Loucy (cell line): ENCODE results near the gene URI1.
A peak's percentile ranks its signal among the peaks of the same experiment; 100 is the strongest.

Experiments
- H2AFZ ChIP-seq: fragments of 200-600 bp; sonication (generic); 2 replicates; pipeline ENCODE4 v1.6.0; 2016; ENCODE audit warnings: antibody characterized with exemption, mild to moderate bottlenecking, low read length, moderate library complexity
- H3F3A ChIP-seq: fragments of 200-600 bp; 2 replicates; pipeline ENCODE4 v1.6.0; 2016; ENCODE audit warnings: antibody characterized with exemption, low read depth, mild to moderate bottlenecking
- H3K27me3 ChIP-seq: fragments of 200-600 bp; sonication (generic); 2 replicates; pipeline ENCODE4 v1.6.1; 2014; ENCODE audit warnings: low read length, mild to moderate bottlenecking; ENCODE audit not compliant: insufficient read depth, poor library complexity, severe bottlenecking
- H3K36me3 ChIP-seq: fragments of 200-600 bp; sonication (generic); 2 replicates; pipeline ENCODE4 v1.6.1; 2016; ENCODE audit warnings: low read length; ENCODE audit not compliant: insufficient read depth
- H3K4me1 ChIP-seq: fragments of 200-600 bp; sonication (generic); 2 replicates; pipeline ENCODE4 v1.5.1; 2014; ENCODE audit warnings: low read length, mild to moderate bottlenecking; ENCODE audit not compliant: insufficient read depth, poor library complexity, severe bottlenecking
- H3K4me2 ChIP-seq: fragments of 200-600 bp; sonication (generic); 2 replicates; pipeline ENCODE4 v1.6.0; 2014; ENCODE audit warnings: antibody characterized with exemption, low read length, low read depth, mild to moderate bottlenecking; ENCODE audit not compliant: poor library complexity, severe bottlenecking
- H3K4me3 ChIP-seq: fragments of 200-600 bp; sonication (generic); 2 replicates; pipeline ENCODE4 v1.5.1; 2014; ENCODE audit warnings: low read length, mild to moderate bottlenecking, mixed read lengths; ENCODE audit not compliant: poor library complexity, severe bottlenecking
- H3K79me2 ChIP-seq: fragments of 200-600 bp; sonication (generic); 2 replicates; pipeline ENCODE4 v1.6.1; 2014; ENCODE audit warnings: low read length; ENCODE audit not compliant: insufficient read depth
- H3K9ac ChIP-seq: fragments of 200-600 bp; sonication (generic); 2 replicates; pipeline ENCODE4 v1.6.0; 2014; ENCODE audit warnings: mild to moderate bottlenecking, low read depth, low read length, moderate library complexity; ENCODE audit not compliant: poor library complexity, severe bottlenecking
- H3K9me2 ChIP-seq: fragments of 200-600 bp; sonication (generic); replicated peaks from 2 replicates; pipeline ENCODE4 v1.6.1; 2016; ENCODE audit warnings: low read depth, low read length, mixed read lengths
- H3K9me3 ChIP-seq: fragments of 200-600 bp; sonication (generic); 2 replicates; pipeline ENCODE4 v1.6.1; 2014; ENCODE audit warnings: mild to moderate bottlenecking, antibody characterized with exemption, low read length, low read depth; ENCODE audit not compliant: insufficient read depth
- H4K20me1 ChIP-seq: fragments of 200-600 bp; sonication (generic); 2 replicates; pipeline ENCODE4 v1.6.0; 2014; ENCODE audit warnings: antibody characterized with exemption, low read length, mild to moderate bottlenecking; ENCODE audit not compliant: insufficient read depth, poor library complexity, severe bottlenecking
- EZH2phosphoT487 ChIP-seq: fragments of 200-600 bp; IDR thresholded peaks from 2 replicates; pipeline ENCODE4 v1.6.1; 2018; ENCODE audit warnings: antibody characterized with exemption, mild to moderate bottlenecking, moderate library complexity, borderline replicate concordance
- TF ChIP-seq, protein P1 (sequence below): fragments of 200-600 bp; sonication (generic); conservative IDR thresholded peaks from 2 replicates; pipeline ENCODE4 v1.5.1; 2014; ENCODE audit warnings: mild to moderate bottlenecking, antibody characterized with exemption, low read length

Gene URI1

DNA sequence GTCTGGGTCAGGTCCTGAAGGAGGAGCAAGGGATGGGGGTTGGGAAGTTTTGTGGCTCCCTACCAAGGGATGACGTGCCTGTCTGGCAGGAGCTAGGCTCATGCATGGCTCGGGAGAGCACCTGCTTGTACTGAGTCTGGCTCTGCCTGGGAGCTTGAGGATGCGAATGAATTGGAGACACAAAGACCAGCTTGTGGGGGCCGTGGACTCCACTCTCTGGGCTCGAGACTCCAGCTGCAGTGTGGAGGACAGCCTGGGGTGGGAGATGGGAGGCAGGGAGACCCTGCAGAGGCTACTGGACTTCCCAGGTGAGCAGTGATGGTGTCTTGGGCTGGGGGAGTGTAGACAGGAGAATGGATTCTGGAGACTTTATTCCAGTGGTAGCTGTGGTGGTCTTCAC, 15.2 kb upstream of the URI1 start:
- no peaks in the 10 kb centered on the region for H3K9me3 ChIP-seq

DNA sequence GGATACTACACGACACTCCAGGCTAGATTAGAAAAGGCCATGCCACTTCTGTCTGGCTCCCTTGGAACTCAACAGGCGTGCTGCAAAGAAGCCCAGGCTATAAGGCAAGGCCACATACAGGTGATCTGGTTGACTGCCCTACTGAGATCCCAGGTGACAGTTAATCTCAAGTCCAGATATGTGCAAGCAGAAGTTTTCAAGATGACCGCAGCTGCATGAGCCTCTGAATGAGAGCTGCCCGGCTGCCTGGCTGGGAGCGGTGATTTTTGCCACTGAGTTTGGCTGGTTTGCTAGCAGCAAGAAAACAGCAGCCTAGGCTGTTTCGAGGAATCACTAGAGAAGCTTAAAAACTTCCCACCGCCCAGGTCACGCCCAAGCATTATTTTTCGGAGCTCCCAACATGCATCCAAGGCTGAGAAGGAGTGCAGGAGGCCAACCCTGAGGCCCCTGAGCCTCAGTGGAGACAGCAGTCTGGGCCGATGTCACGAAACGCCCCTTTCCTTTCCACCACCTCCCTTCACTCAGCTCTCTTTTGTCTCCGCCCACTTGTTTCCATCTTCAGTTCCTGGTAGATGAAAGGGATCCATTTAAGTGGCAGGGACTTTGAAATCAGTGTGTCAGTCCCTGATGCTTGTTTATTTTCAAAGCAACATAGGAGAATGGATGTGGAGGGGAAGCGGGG, 14.0 kb upstream of the URI1 start:
- Histone ChIP-seq H2AFZ (peak overlapping the region; percentile 68), H3K4me1 (peaks cover 18% of the 10 kb centered on the region), H3K9ac (no peak overlapping the region), H4K20me1 (no peaks in the 10 kb centered on the region), H3K27me3 (no peaks in the 10 kb centered on the region), H3K4me3 (no peak overlapping the region), H3F3A (no peaks in the 10 kb centered on the region), H3K9me2 (no peaks in the 10 kb centered on the region), H3K79me2 (no peaks in the 10 kb centered on the region), H3K36me3 (no peaks in the 10 kb centered on the region), H3K4me2 (no peak overlapping the region), H3K9me3 (no peaks in the 10 kb centered on the region)
- TF ChIP-seq EZH2phosphoT487, result no peak
- TF ChIP-seq, protein P1, sequence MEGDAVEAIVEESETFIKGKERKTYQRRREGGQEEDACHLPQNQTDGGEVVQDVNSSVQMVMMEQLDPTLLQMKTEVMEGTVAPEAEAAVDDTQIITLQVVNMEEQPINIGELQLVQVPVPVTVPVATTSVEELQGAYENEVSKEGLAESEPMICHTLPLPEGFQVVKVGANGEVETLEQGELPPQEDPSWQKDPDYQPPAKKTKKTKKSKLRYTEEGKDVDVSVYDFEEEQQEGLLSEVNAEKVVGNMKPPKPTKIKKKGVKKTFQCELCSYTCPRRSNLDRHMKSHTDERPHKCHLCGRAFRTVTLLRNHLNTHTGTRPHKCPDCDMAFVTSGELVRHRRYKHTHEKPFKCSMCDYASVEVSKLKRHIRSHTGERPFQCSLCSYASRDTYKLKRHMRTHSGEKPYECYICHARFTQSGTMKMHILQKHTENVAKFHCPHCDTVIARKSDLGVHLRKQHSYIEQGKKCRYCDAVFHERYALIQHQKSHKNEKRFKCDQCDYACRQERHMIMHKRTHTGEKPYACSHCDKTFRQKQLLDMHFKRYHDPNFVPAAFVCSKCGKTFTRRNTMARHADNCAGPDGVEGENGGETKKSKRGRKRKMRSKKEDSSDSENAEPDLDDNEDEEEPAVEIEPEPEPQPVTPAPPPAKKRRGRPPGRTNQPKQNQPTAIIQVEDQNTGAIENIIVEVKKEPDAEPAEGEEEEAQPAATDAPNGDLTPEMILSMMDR, result no peak

More for the DNA sequence above, 15.2 kb upstream of the URI1 start:
- H3K4me2 ChIP-seq, result no peak overlapping the region
- no peaks in the 10 kb centered on the region for H3F3A ChIP-seq
- no peaks in the 10 kb centered on the region for H3K79me2 ChIP-seq
- no peak overlapping the region for H3K4me3 ChIP-seq
- no peaks in the 10 kb centered on the region for H3K9me2 ChIP-seq
- no peaks in the 10 kb centered on the region for H4K20me1 ChIP-seq
- peaks cover 18% of the 10 kb centered on the region for H3K4me1 ChIP-seq
- TF ChIP-seq EZH2phosphoT487, result no peak
- H2AFZ ChIP-seq, result no peak overlapping the region
- H3K9ac ChIP-seq, result no peak overlapping the region
- no peaks in the 10 kb centered on the region for H3K27me3 ChIP-seq
- H3K36me3 ChIP-seq, result no peaks in the 10 kb centered on the region

DNA sequence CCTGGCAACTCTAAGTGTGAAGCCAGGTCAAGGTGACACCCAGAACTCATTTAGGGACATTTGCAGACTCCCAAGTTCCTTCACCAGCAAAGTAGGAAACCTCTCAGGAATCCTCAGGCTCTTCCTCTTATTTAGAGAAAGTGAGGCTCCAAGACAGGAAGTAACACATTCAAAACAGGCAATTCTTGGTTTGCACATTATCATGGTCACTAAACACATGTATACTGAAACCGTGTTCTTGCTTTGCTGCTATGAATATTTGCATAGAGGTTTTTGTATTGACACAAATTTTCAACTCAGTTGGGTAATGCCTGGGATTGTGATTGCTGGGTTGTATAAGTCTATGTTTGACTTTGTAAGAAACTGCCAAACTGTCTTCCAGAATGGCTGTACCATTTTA, 13.2 kb upstream of the URI1 start:
- TF ChIP-seq EZH2phosphoT487, result no peak
- TF ChIP-seq, protein P1, result no peak
- H3F3A ChIP-seq, result no peaks in the 10 kb centered on the region
- no peaks in the 10 kb centered on the region for H3K9me2 ChIP-seq
- H3K4me1 ChIP-seq, result peaks cover 17% of the 10 kb centered on the region
- peak overlapping the region; percentile 68 for H2AFZ ChIP-seq
- H3K79me2 ChIP-seq, result no peaks in the 10 kb centered on the region
- H4K20me1 ChIP-seq, result no peaks in the 10 kb centered on the region
- H3K9ac ChIP-seq, result no peak overlapping the region
- H3K9me3 ChIP-seq, result no peaks in the 10 kb centered on the region
- H3K27me3 ChIP-seq, result no peaks in the 10 kb centered on the region
- no peak overlapping the region for H3K4me2 ChIP-seq
- H3K36me3 ChIP-seq, result no peaks in the 10 kb centered on the region
- no peak overlapping the region for H3K4me3 ChIP-seq

DNA sequence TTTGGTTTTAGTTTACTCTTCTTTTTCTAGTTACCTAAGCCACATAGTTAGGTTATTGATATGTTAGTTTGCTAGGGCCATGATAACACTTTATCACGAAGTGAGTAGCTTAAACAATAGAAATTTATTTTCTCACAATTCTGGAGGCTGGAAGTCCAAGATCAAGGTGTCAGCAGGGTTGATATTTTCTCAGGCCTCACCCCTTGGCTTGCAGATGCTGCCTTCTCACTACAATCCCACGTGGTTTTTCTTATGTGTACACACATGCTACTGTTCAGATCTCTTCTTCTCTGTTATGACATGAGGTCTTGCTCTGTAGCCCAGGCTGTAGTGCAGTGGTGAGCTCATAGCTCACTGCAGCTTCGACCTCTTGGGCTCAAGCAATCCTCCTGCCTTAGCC, 7.8 kb upstream of the URI1 start:
- H4K20me1 ChIP-seq, result no peaks in the 10 kb centered on the region
- no peaks in the 10 kb centered on the region for H3K79me2 ChIP-seq
- no peaks in the 10 kb centered on the region for H3F3A ChIP-seq
- no peak overlapping the region for H3K4me3 ChIP-seq
- no peaks in the 10 kb centered on the region for H3K9me2 ChIP-seq
- no peaks in the 10 kb centered on the region for H3K27me3 ChIP-seq
- H2AFZ ChIP-seq, result no peak overlapping the region
- no peaks in the 10 kb centered on the region for H3K4me1 ChIP-seq
- H3K36me3 ChIP-seq, result no peaks in the 10 kb centered on the region
- peaks cover 8% of the 10 kb centered on the region; the same call in 1 of the 2 replicates for H3K9me3 ChIP-seq
- H3K4me2 ChIP-seq, result no peak overlapping the region
- no peak overlapping the region for H3K9ac ChIP-seq
- no peak for TF ChIP-seq EZH2phosphoT487
- TF ChIP-seq, protein P1, result no peak
